ENCODE data around the gene TRAPPC6A. TPM values are rescaled to one million over a fixed set of nuclear protein-coding genes. Genes with fewer than 3 reads are reported as not detected.

Gene TRAPPC6A
- total and polyA plus RNA-seq, 2 experiments from 2014 or later: 29.4 to 74.7 TPM

GRCh38 chr19:45152504-45153338 lies 25.3 kb downstream of the TRAPPC6A start:
- Histone ChIP-seq H3K79me2 (replicated peaks; ENCODE audit: insufficient read depth) (no peaks in the 10 kb centered on the region), H3F3A (replicated peaks; ENCODE audit: low read depth) (0 out of 2 replicates have a peak, but pooled peaks cover 9% of the 10 kb centered on the region), H3K27ac (ENCODE audit: low read depth) (no peak overlapping the region), H3K27me3 (ENCODE audit: insufficient read depth) (peaks cover 46% of the 10 kb centered on the region), H2AFZ (peak overlapping the region; percentile 96; the same call in 1 of the 2 replicates), H3K36me3 (ENCODE audit: insufficient read depth) (no peaks in the 10 kb centered on the region), H3K4me3 (peak overlapping the region; percentile 55), H3K4me2 (peak overlapping the region; percentile 83), H3K4me1 (ENCODE audit: insufficient read depth) (no peaks in the 10 kb centered on the region; the same call in 1 of the 2 replicates), H3K9me2 (ENCODE audit: insufficient read depth) (no peaks in the 10 kb centered on the region), H4K20me1 (replicated peaks; ENCODE audit: insufficient read depth) (no peaks in the 10 kb centered on the region; the same call in none of the 2 replicates)
- TF ChIP-seq JUNB (IDR thresholded peaks at IDR 0.05; ENCODE audit: unreplicated experiment) (no peak), POLR2AphosphoS5 (IDR thresholded peaks at IDR 0.05; ENCODE audit: low read depth) (peak; percentile 13; the same call in 1 of the 2 replicates), EZH2 (IDR thresholded peaks at IDR 0.05; ENCODE audit: low read depth, unreplicated experiment) (no peak), CREB1 (CRISPR knock-in tag; IDR thresholded peaks at IDR 0.05; ENCODE audit: low read depth) (peak; percentile 73)
- TF ChIP-seq, protein P1, sequence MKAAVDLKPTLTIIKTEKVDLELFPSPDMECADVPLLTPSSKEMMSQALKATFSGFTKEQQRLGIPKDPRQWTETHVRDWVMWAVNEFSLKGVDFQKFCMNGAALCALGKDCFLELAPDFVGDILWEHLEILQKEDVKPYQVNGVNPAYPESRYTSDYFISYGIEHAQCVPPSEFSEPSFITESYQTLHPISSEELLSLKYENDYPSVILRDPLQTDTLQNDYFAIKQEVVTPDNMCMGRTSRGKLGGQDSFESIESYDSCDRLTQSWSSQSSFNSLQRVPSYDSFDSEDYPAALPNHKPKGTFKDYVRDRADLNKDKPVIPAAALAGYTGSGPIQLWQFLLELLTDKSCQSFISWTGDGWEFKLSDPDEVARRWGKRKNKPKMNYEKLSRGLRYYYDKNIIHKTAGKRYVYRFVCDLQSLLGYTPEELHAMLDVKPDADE (IDR thresholded peaks at IDR 0.05): no peak
- TF ChIP-seq, protein P2, sequence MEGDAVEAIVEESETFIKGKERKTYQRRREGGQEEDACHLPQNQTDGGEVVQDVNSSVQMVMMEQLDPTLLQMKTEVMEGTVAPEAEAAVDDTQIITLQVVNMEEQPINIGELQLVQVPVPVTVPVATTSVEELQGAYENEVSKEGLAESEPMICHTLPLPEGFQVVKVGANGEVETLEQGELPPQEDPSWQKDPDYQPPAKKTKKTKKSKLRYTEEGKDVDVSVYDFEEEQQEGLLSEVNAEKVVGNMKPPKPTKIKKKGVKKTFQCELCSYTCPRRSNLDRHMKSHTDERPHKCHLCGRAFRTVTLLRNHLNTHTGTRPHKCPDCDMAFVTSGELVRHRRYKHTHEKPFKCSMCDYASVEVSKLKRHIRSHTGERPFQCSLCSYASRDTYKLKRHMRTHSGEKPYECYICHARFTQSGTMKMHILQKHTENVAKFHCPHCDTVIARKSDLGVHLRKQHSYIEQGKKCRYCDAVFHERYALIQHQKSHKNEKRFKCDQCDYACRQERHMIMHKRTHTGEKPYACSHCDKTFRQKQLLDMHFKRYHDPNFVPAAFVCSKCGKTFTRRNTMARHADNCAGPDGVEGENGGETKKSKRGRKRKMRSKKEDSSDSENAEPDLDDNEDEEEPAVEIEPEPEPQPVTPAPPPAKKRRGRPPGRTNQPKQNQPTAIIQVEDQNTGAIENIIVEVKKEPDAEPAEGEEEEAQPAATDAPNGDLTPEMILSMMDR (conservative IDR thresholded peaks at IDR 0.05; ENCODE audit: low read depth in 2 of 2): peak in 1 of 2 experiments; percentile 57; a peak in 3 of 4 replicates
- TF ChIP-seq, protein P3, sequence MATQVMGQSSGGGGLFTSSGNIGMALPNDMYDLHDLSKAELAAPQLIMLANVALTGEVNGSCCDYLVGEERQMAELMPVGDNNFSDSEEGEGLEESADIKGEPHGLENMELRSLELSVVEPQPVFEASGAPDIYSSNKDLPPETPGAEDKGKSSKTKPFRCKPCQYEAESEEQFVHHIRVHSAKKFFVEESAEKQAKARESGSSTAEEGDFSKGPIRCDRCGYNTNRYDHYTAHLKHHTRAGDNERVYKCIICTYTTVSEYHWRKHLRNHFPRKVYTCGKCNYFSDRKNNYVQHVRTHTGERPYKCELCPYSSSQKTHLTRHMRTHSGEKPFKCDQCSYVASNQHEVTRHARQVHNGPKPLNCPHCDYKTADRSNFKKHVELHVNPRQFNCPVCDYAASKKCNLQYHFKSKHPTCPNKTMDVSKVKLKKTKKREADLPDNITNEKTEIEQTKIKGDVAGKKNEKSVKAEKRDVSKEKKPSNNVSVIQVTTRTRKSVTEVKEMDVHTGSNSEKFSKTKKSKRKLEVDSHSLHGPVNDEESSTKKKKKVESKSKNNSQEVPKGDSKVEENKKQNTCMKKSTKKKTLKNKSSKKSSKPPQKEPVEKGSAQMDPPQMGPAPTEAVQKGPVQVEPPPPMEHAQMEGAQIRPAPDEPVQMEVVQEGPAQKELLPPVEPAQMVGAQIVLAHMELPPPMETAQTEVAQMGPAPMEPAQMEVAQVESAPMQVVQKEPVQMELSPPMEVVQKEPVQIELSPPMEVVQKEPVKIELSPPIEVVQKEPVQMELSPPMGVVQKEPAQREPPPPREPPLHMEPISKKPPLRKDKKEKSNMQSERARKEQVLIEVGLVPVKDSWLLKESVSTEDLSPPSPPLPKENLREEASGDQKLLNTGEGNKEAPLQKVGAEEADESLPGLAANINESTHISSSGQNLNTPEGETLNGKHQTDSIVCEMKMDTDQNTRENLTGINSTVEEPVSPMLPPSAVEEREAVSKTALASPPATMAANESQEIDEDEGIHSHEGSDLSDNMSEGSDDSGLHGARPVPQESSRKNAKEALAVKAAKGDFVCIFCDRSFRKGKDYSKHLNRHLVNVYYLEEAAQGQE (IDR thresholded peaks at IDR 0.05; ENCODE audit: unreplicated experiment): no peak
- Mint-ChIP-seq H3K4me1 (peaks cover 15% of the 10 kb centered on the region), H3K9me3 (peaks cover 10% of the 10 kb centered on the region; the same call in 2 of the 3 replicates), H3K4me3 (peak overlapping the region; percentile 63), H3K36me3 (ENCODE audit: low read depth) (peaks cover 3% of the 10 kb centered on the region; the same call in 1 of the 3 replicates), H3K27ac (no peak overlapping the region), H3K27me3 (ENCODE audit: insufficient read depth, low read depth, poor library complexity) (peaks cover 54% of the 10 kb centered on the region)
- DNase-seq (ENCODE audit: low spot score) (peak; percentile 87), ATAC-seq (peak; percentile 51)
